NCI-H82 treated with DMSO at 0.1 percent for 48 hours (cell line): ENCODE measurements around the gene ANTXRL.
"Not testable (repeated sequence)": the region's sequence is repeated elsewhere in the genome, so short reads cannot be mapped to it uniquely, and the experiment has no call there.

Experiments used
- DNase-seq: peaks from one replicate; lab custom pipeline; 2025; ENCODE audit not compliant: unreplicated experiment; lab: John Stamatoyannopoulos, UW

ANTXRL gene

DNA sequence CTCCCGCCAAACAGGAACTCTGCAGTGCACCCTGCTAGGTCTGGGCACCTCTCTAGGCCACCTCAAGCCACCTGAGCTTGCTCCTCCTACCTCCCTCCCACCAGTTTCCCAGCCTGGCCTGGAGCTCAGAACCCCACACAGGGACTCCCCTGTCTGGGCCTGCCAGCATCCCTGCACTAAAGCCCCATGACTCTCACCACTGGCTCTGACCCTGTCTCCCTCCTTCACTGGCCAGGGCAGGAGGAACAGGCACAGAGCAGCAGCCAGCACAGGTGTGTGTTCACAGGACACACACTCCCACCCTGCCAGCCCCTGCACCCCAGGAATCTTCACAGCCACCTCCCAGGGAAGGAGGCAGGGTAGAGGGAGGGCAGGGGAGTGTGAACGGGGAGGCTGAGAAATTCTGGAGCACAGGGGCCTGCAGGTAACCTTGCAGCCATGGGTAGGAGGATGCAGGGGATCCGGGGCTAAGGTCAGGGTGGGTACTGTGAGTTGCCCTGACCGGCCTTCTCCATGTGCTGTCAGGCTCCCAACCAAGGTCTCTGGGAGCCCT, 13.9 kb upstream of the ANTXRL start:
- no peak for DNase-seq

DNA sequence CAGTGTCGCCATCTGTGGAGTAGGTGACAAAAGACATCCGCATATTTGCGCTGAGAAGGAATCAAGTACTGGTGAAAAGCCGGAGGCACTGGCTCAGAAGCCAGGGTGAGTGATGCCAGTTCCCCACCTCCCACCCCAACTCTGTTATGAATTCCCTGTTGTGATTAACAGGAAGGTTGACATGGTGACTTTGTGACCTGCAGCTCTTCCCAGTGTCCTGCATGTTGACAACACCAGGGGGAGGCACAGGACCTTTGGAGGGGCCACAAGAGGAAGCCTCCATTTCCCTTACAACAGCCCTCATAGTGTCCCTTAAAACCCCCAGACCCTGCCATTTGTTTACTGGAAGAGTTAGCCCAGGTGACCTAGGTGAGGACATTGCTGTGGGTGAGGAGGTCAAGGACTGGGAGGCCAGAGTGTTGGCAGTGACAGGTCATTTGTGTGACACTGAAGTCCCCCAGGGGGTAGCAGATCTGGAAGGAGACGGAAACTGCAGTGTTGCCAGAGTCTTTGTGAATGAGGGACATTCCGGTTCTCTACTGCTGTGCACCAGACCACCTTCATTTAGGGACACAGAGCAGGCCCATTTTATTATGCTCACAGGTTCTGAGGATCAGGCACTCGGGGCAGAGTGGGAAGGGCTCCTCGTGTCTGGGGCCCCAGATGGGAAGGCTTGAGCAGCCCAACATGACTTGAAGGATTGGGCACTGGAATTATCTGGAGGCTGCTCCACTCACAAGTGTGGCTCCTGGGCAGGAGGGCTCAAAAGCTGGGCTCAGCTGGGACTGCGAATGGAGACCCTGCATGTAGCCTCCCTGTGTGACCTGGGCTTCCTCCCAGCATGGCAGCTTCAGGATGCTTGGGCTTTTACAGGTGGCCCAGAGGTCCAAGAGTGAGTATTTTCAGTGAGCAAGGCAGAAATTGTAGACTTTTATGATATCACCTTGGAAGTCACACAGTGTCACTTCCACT, 13.0 kb upstream of the ANTXRL start:
- DNase-seq: no peak

DNA sequence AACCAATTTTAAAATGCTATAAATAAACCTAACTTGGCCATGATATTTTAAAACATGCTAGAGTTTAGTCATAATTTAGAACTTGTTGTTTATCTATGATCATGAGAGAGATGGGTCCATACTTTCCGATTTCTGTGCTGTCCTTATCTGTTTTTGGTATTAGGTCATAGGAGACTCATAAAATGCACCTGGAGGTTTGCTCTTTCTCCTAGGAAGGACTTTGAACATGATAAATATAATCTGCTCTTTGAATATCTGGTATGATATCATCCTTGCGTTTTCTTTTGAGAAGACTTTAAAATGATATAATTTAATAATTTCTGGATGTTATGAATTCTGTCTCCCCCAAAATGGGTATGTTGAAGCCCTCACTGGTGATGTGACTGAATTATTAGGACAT, 9.0 kb upstream of the ANTXRL start:
- no peak for DNase-seq

DNA sequence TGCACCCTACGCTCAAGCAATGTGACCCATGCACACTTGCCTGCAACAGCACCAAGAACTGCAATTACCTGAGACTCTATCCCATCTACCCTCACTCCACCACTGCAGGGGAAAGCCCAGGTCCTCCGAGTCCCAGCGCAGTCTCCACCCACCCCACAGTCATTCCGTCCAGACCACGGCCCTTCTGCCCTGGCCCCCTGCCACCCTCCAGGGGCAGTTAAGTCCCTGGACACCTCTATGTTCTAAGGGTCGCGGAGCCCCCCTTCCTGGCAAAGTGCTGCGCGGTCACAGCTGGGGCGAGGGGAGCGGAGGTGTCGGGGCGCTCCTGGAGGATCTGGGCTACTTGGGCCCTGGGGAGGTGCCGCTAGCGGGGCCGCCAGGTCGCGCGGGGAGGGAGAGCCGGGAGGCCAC, 4.4 kb upstream of the ANTXRL start:
- DNase-seq: not testable (repeated sequence)

DNA sequence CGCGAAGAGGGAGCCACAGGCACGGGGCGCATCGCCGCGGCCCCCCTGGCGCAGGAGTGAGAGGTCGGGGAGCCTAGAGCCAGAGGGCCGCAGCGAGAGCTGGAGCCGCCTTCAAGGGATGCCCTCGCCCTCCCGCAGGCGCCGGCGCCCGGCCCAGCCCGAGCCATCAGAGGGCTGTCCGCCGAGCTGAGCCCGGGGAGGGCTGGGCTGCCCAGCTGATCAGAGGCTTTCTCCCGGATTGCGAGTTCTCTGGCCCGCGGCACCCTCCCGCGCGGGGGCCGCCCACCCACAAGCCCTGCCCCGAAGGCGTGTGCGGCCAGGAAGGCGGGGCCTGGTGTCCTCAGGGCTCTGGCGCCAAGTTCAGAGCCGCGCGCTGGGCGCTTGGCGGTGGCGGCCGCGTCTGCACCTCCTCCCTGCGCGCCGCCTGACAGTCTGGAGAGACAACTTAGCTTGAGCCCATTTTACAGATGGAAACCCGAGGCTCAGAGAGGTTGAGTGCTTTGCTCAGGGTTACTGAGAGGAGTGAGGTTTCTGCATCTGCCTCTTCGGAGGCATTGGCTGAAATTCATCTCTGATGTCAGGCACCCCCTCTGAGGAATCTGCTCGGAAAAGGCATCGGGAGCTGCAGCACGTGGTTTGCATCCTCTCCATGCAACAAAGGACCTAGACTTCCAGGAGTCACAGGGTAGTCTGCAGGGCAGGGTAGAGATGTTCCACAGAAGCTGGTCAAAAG, 3.8 kb upstream of the ANTXRL start:
- no peak for DNase-seq

GRCh38 chr10:46283580-46284285, 3.1 kb upstream of the ANTXRL start:
- no peak for DNase-seq

DNA sequence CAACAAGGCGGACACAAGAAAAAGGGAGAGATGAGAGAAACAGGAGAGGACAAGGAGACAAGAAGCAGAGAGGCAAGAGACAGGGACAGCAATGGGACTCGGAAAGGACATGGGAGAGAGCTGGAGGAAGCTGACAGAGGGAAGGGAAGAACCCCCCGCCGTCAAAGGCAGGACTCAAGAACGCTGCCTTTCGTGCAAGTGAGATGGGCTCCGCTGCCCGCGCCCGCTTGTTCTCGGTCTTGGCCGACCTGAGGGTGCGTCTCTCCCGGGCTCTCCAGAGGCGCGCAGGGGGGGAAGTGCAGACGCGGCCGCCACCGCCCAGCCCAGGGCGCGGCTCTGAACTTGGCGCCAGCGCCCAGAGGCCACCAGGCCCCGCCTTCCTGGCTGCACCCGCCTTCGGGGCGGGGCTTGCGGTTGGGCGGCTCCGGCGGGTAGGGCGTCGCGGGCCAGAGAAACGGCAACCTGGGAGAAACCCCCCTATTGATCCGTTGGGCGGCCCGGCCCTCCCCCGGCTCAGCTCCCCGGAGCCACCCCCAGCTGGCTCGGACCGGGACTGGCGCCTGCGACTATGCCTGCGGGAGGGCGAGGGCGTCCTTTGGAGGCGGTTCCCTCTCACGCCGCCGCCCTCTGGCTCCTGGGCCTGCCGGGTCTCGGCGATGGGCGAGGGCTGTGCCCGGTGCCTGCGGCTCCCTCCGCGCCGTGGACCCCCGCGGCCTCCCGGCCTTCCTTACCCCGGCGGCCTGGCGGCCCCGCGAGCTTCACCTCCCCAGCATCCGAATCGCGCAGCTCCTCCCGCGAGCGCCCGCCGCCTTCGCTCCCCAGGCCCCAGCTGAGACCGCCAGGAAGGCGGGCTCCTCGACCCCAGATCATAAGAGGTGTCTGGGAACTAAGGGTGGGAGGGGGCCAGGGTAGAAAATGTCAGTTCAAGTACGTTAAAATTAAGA, 2.2 kb upstream of the ANTXRL start:
- DNase-seq: peak; percentile 62

- no peak for DNase-seq
These were observed 1.5 kb upstream of the ANTXRL start for GRCh38 chr10:46285300-46285699.

- no peak for DNase-seq
These were observed 704 bp upstream of the ANTXRL start for GRCh38 chr10:46285966-46286620.

DNA sequence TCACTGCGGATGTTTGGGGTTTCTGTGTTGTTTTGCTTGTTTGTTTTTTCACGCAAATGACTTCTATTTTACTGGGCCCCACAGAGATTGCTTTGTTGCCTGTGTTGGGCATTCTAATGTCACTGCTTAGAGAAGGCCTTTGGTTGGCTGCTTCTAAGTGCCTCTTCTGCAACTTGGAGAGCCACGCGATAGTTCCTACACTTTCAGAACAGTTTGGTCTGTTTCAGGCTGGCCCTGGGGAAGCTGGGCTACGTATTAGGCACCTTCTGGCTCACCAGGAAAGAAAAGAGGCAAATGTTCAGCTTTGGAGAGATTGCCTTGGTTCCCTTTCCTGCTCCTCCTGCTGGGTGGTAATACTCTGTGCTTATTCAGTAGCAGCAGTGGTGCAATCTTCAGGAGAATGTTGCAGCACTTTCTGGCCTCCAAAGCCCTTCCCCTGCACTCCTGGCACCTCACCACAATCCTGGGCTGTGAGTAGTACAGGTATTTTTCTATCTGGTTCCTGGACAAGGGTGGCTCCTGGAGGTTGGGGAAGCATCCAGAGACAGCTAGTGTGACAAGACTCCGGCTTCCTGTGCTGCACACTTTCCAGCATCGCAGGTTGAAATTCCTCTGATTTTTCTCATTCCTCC, 1.2 kb downstream of the ANTXRL start:
- DNase-seq: no peak

DNA sequence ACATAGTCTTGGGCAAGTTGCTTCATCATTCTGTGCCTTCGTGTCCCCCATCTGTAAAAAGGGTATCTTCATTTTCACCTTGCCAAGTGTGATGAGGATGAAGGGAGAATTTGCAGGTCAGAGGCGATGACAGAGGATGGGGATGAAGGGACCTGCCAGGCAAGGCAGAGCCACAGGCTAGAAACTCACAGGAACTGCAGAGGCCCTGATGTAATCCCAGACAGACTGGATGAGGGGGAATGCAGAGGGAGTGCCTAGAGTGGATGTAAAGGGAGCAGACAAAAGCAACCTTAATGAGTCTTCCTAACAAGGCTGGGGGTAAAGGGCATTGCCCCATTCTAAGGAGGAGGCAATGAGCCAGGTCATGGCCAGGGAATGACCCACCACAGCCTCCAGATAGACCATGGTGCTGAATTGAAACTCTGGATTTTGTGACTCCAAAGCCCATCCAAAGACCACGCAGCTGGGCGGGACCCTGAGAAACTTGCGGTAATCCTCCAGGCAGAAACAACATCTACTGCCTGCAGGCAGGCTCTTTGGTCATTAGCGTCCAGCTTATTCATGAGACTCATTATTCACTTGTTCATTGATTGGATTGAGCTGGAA, 1.9 kb downstream of the ANTXRL start:
- no peak for DNase-seq

- no peak for DNase-seq
These were observed 2.5 kb downstream of the ANTXRL start for GRCh38 chr10:46289209-46289810.

DNA sequence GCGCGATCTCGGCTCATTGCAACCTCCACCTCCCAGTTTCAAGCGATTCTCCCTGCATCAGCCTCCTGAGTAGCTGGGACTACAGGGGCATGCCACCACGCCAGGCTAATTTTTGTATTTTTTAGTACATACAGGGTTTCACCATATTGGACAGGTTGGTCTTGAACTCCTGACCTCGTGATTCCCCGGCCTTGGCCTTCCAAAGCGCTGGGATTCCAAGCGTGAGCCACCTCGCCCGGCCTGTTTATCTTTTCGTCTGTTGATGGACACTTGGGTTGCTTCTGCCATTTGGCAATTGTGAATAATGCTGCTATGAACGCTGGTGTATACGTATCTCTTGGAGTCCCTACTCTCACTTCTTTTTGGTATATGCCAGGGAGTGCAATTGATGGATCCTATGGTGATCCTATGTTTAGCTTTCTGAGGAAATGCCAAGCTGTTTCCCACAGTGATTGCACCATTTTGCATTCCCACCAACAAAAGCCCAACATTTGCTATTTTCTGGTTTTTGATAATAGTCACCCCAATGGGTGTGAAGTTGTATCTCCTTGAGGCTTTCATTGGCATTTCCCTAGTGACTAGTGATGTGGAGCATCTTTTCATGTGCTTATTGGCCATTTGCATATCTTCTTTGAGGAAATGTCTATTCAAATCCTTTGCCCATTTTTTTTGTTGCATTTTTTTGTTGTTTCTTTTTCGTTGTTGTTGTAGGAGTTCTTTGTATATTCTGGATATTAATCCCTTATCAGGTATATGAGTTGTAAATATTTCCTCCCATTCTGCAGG, 3.5 kb downstream of the ANTXRL start:
- DNase-seq: no peak

- DNase-seq: no peak
These were observed 5.2 kb downstream of the ANTXRL start for GRCh38 chr10:46291817-46292572.

DNA sequence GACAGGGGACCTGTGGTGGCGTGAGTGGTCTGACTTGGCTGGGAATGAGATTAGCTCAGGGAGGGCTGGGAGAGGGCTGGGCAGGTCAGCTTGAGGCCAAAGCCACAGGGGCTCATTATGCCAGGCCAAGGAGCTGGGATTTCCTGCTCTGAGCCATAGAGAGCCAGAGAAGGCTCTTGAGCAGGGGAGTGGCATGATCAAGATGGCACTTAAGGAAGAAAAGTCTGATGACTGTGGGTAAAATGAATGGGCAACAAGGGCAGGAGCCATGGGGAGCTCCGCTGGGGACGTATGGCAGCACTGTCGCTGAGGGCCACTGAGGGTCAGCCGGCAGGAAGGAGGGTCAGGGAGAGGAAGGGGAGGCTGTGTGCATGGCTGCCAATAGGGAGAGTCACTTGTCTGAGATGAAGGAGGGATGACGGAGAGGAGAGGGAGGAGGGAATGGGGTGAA, 5.8 kb downstream of the ANTXRL start:
- no peak for DNase-seq

DNA sequence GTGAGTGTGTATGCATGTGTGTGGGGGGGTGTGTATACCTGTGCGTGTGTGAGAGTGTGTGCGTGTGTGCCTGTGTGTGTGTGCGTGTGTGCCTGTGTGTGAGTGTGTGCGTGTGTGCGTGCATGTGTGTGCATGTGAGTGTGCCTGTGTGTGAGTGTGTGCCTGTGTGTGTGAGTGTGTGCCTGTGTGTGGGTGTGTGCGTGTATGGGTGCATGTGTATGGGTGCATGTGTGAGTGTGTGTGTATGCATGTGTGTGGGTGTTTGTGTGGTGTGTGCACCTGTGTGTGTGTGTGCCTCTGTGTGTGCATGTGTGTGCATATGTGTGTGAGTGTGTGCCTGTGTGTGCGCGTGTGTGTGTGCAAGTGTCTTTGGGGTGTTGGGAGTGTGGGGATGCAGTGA, 6.4 kb downstream of the ANTXRL start:
- DNase-seq: no peak
